Measurements from ENCODE around the gene SLC35E3. TPM values are rescaled to one million over a fixed set of nuclear protein-coding genes. Genes with fewer than 3 reads are reported as not detected.

SLC35E3 gene
- total RNA-seq: 4.9 TPM

GRCh38 chr12:68745904-68746571 lies at the start of gene SLC35E3:
Gene SLC35E3 (plus strand): TSS chr12:68746176. CDS start chr12:68746378, 202 bp downstream.
- ATAC-seq (peak; percentile 98), DNase-seq (ENCODE audit: low spot score) (peak; percentile 97)

- no peak for ATAC-seq
- no peak for DNase-seq (ENCODE audit: low spot score)
Observed at GRCh38 chr12:68699486-68699885, 46.5 kb upstream of the SLC35E3 start.

GRCh38 chr12:68727776-68728175 lies 18.2 kb upstream of the SLC35E3 start:
- no peak for ATAC-seq
- DNase-seq (ENCODE audit: low spot score): no peak

- DNase-seq (ENCODE audit: low spot score): no peak
- no peak for ATAC-seq
Observed at GRCh38 chr12:68733661-68734071, 12.3 kb upstream of the SLC35E3 start.

GRCh38 chr12:68739891-68740290 lies 6.1 kb upstream of the SLC35E3 start:
- DNase-seq (ENCODE audit: low spot score): no peak
- no peak for ATAC-seq

GRCh38 chr12:68743356-68743755 lies 2.6 kb upstream of the SLC35E3 start:
- DNase-seq (ENCODE audit: low spot score): no peak
- ATAC-seq: no peak

- DNase-seq (ENCODE audit: low spot score) (no peak), ATAC-seq (peak; percentile 3)
Observed at GRCh38 chr12:68745376-68745903, 536 bp upstream of the SLC35E3 start.

- ATAC-seq: peak; percentile 69
- DNase-seq (ENCODE audit: low spot score): peak; percentile 63
Observed at GRCh38 chr12:68746572-68747180, 700 bp downstream of the SLC35E3 start.

GRCh38 chr12:68749443-68749842 lies 3.5 kb downstream of the SLC35E3 start:
- no peak for DNase-seq (ENCODE audit: low spot score)
- no peak for ATAC-seq

- no peak for ATAC-seq
- no peak for DNase-seq (ENCODE audit: low spot score)
Observed at GRCh38 chr12:68749861-68750260, 3.9 kb downstream of the SLC35E3 start.

GRCh38 chr12:68750506-68750905 lies 4.5 kb downstream of the SLC35E3 start:
- no peak for ATAC-seq
- DNase-seq (ENCODE audit: low spot score): no peak

GRCh38 chr12:68755536-68756243 lies 9.7 kb downstream of the SLC35E3 start:
- ATAC-seq (peak; percentile 45), DNase-seq (ENCODE audit: low spot score) (no peak)

- ATAC-seq (no peak), DNase-seq (ENCODE audit: low spot score) (no peak)
Observed at GRCh38 chr12:68759852-68760251, 13.9 kb downstream of the SLC35E3 start.

GRCh38 chr12:68760806-68761441 lies 14.9 kb downstream of the SLC35E3 start:
- no peak for ATAC-seq

GRCh38 chr12:68761442-68761812 lies 15.5 kb downstream of the SLC35E3 start:
- no peak for DNase-seq (ENCODE audit: low spot score)

More at GRCh38 chr12:68760806-68761441, 14.9 kb downstream of the SLC35E3 start:
- no peak for DNase-seq (ENCODE audit: low spot score)

GRCh38 chr12:68761901-68762630 lies 16.1 kb downstream of the SLC35E3 start:
- no peak for DNase-seq (ENCODE audit: low spot score)
- ATAC-seq: peak; percentile 51

More at GRCh38 chr12:68761442-68761812, 15.5 kb downstream of the SLC35E3 start:
- ATAC-seq: peak; percentile 86

- DNase-seq (ENCODE audit: low spot score) (no peak), ATAC-seq (no peak)
Observed at GRCh38 chr12:68762691-68763090, 16.7 kb downstream of the SLC35E3 start.

- no peak for DNase-seq (ENCODE audit: low spot score)
- ATAC-seq: no peak
Observed at GRCh38 chr12:68765696-68766095, 19.7 kb downstream of the SLC35E3 start.

- no peak for DNase-seq (ENCODE audit: low spot score)
- no peak for ATAC-seq
Observed at GRCh38 chr12:68766646-68767045, 20.7 kb downstream of the SLC35E3 start.

GRCh38 chr12:68767191-68767590 lies 21.2 kb downstream of the SLC35E3 start:
- no peak for ATAC-seq
- no peak for DNase-seq (ENCODE audit: low spot score)
